NCI-H2107 treated with DMSO at 0.1 percent for 48 hours (cell line): ENCODE data around the gene FOXO3.

ENCODE experiments used
- DNase-seq: peaks from one replicate; lab custom pipeline; 2025; ENCODE audit not compliant: unreplicated experiment; lab: John Stamatoyannopoulos, UW

The FOXO3 gene

GRCh38 chr6:108625581-108625980, 64.9 kb downstream of the FOXO3 start:
- no peak for DNase-seq

GRCh38 chr6:108626777-108627176, 66.1 kb downstream of the FOXO3 start:
- no peak for DNase-seq

- no peak for DNase-seq
Measured at GRCh38 chr6:108627692-108628550, 67.2 kb downstream of the FOXO3 start.

- no peak for DNase-seq
Measured at GRCh38 chr6:108630050-108630714, 69.5 kb downstream of the FOXO3 start.

GRCh38 chr6:108632441-108632840, 71.7 kb downstream of the FOXO3 start:
- DNase-seq = no peak

GRCh38 chr6:108633436-108633835, 72.7 kb downstream of the FOXO3 start:
- no peak for DNase-seq

GRCh38 chr6:108635505-108636226, 74.9 kb downstream of the FOXO3 start:
- no peak for DNase-seq

GRCh38 chr6:108637963-108638362, 77.2 kb downstream of the FOXO3 start:
- DNase-seq = no peak

GRCh38 chr6:108638993-108639392, 78.3 kb downstream of the FOXO3 start:
- no peak for DNase-seq

- no peak for DNase-seq
Measured at GRCh38 chr6:108640104-108640503, 79.4 kb downstream of the FOXO3 start.

- no peak for DNase-seq
Measured at GRCh38 chr6:108643184-108643583, 82.5 kb downstream of the FOXO3 start.

GRCh38 chr6:108644252-108644651, 83.5 kb downstream of the FOXO3 start:
- no peak for DNase-seq

GRCh38 chr6:108648191-108648590, 87.5 kb downstream of the FOXO3 start:
- no peak for DNase-seq

- DNase-seq = no peak
Measured at GRCh38 chr6:108650325-108650724, 89.6 kb downstream of the FOXO3 start.

GRCh38 chr6:108650781-108651180, 90.1 kb downstream of the FOXO3 start:
- no peak for DNase-seq

- no peak for DNase-seq
Measured at GRCh38 chr6:108651340-108652227, 90.9 kb downstream of the FOXO3 start.

- no peak for DNase-seq
Measured at GRCh38 chr6:108652375-108652774, 91.7 kb downstream of the FOXO3 start.

- no peak for DNase-seq
Measured at GRCh38 chr6:108653949-108654348, 93.2 kb downstream of the FOXO3 start.

GRCh38 chr6:108654465-108655106, 93.9 kb downstream of the FOXO3 start:
- DNase-seq = no peak
